Activated CD4-positive, alpha-beta T cell treated with anti-CD3 and anti-CD28 coated beads for 36 hours (primary cell): Measurements from ENCODE around the gene GREB1. TPM values are rescaled to one million over a fixed set of nuclear protein-coding genes. Genes with fewer than 3 reads are reported as not detected.

Experiments
- microRNA-seq: library from miRNA; unstranded; fragments of <30 nt; microRNA quantifications from one replicate; pipeline ENCODE4 v1.2.0, GENCODE V29; 2021; ENCODE audit warnings: borderline replicate concordance
- total RNA-seq, 2 experiments: library from RNA; stranded (reverse); gene quantifications; one replicate each; pipeline ENCODE4 v1.2.3, GENCODE V29; 2021

GREB1 gene
- total RNA-seq, 2 experiments from 2014 or later = 0.57 to 0.65 TPM

Small RNAs within 50 kb of the gene (microRNA-seq; reads per million reads assigned to microRNA genes)
- not detected for gene MIR4429

Other genes with a start within 250 kb of the GREB1 start
- 10 to 100 TPM; 14.4 to 16.7 TPM for gene ROCK2, start 189.4 kb upstream of the GREB1 start, total RNA-seq
- gene E2F6, start 67.9 kb upstream of the GREB1 start, total RNA-seq = 10 to 100 TPM in 1 of 2 experiments, 1 to 10 TPM in 1; 7.2 to 10.6 TPM
- gene NTSR2, start 136.2 kb downstream of the GREB1 start, total RNA-seq = not detected
- 10 to 100 TPM; 40.6 to 42.9 TPM for gene LPIN1, start 212.6 kb downstream of the GREB1 start, total RNA-seq